ENCODE data around the gene DEF6.
A peak's percentile ranks its signal among the peaks of the same experiment; 100 is the strongest.

Gene DEF6

GRCh38 chr6:35297601-35298481, at the start of gene DEF6:
DEF6 (plus strand) TSS chr6:35297818; CDS start chr6:35297857, 39 bp downstream.
- DNase-seq: peak; percentile 76

- DNase-seq: no peak
These were observed 49.3 kb upstream of the DEF6 start for GRCh38 chr6:35248300-35248699.

GRCh38 chr6:35248965-35249364, 48.7 kb upstream of the DEF6 start:
- no peak for DNase-seq

- DNase-seq: no peak
These were observed 45.7 kb upstream of the DEF6 start for GRCh38 chr6:35251949-35252348.

- DNase-seq: no peak
These were observed 44.4 kb upstream of the DEF6 start for GRCh38 chr6:35253249-35253648.

- no peak for DNase-seq
These were observed 39.3 kb upstream of the DEF6 start for GRCh38 chr6:35258336-35258735.

- no peak for DNase-seq
These were observed 38.8 kb upstream of the DEF6 start for GRCh38 chr6:35258858-35259193.

- peak; percentile 96 for DNase-seq
These were observed 38.2 kb upstream of the DEF6 start, which contains the start of gene ZNF76 for GRCh38 chr6:35259194-35259947. ZNF76 (plus strand) TSS chr6:35259735; CDS start chr6:35281152, 21,417 bp downstream.

GRCh38 chr6:35259948-35260590, 37.5 kb upstream of the DEF6 start:
- DNase-seq: peak; percentile 62

- no peak for DNase-seq
These were observed 36.7 kb upstream of the DEF6 start for GRCh38 chr6:35260591-35261570.

- DNase-seq: no peak
These were observed 35.0 kb upstream of the DEF6 start for GRCh38 chr6:35262596-35262995.

GRCh38 chr6:35264550-35265274, 32.9 kb upstream of the DEF6 start:
- no peak for DNase-seq

GRCh38 chr6:35265523-35265922, 32.1 kb upstream of the DEF6 start:
- DNase-seq: no peak

GRCh38 chr6:35267446-35267845, 30.2 kb upstream of the DEF6 start:
- DNase-seq: no peak

- DNase-seq: no peak
These were observed 29.7 kb upstream of the DEF6 start for GRCh38 chr6:35267897-35268296.

GRCh38 chr6:35272005-35272404, 25.6 kb upstream of the DEF6 start:
- no peak for DNase-seq

GRCh38 chr6:35273822-35274559, 23.6 kb upstream of the DEF6 start:
- no peak for DNase-seq

- DNase-seq: no peak
These were observed 21.8 kb upstream of the DEF6 start for GRCh38 chr6:35275744-35276260.

GRCh38 chr6:35278708-35279107, 18.9 kb upstream of the DEF6 start:
- DNase-seq: no peak

GRCh38 chr6:35280903-35281302, 16.7 kb upstream of the DEF6 start:
- DNase-seq: no peak

- DNase-seq: no peak
These were observed 15.1 kb upstream of the DEF6 start for GRCh38 chr6:35282472-35282871.

All from NCI-H146 (cell line).